Activated CD4-positive, alpha-beta T cell treated with anti-CD3 and anti-CD28 coated beads for 1 hour (primary cell): ENCODE results near the gene GTF3C6.
A peak's percentile ranks its signal among the peaks of the same experiment; 100 is the strongest.
"Not testable (repeated sequence)": the region's sequence is repeated elsewhere in the genome, so short reads cannot be mapped to it uniquely, and the experiment has no call there.

ENCODE experiments used
- DNase-seq: peaks from one replicate; pipeline ENCODE4 v3.0.0-alpha.2; 2020

The GTF3C6 gene

GRCh38 chr6:110958329-110959192 lies at the start of gene GTF3C6:
TSS of gene GTF3C6 (plus strand) at chr6:110958706. CDS start at chr6:110958770, 64 bp downstream.
- DNase-seq = peak; percentile 88

DNA sequence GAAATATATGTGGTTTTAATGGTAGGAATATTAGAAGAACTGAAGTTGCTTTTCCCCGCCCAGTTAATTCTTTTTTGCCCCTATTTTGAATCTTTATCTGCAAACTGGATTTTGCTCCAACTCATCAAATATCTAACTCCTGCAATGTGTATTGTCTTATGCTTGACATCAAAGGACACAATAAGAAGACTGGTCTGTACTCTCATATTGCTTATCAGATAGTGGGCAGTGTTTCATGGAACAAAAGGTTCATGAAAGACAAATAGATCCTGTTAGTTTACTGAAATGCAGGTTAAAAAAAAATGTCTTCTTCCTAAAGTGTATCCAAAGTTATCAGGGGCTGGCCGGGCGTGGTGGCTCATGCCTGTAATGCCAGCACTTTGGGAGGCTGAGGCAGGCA lies 27.7 kb upstream of the GTF3C6 start:
- DNase-seq = no peak

- DNase-seq = no peak
These were observed 24.6 kb upstream of the GTF3C6 start for GRCh38 chr6:110933912-110934311.

GRCh38 chr6:110934381-110934898 lies 24.1 kb upstream of the GTF3C6 start:
- no peak for DNase-seq

- no peak for DNase-seq
These were observed 23.3 kb upstream of the GTF3C6 start for GRCh38 chr6:110935171-110935570.

- DNase-seq = no peak
These were observed 20.3 kb upstream of the GTF3C6 start for GRCh38 chr6:110938171-110938570.

DNA sequence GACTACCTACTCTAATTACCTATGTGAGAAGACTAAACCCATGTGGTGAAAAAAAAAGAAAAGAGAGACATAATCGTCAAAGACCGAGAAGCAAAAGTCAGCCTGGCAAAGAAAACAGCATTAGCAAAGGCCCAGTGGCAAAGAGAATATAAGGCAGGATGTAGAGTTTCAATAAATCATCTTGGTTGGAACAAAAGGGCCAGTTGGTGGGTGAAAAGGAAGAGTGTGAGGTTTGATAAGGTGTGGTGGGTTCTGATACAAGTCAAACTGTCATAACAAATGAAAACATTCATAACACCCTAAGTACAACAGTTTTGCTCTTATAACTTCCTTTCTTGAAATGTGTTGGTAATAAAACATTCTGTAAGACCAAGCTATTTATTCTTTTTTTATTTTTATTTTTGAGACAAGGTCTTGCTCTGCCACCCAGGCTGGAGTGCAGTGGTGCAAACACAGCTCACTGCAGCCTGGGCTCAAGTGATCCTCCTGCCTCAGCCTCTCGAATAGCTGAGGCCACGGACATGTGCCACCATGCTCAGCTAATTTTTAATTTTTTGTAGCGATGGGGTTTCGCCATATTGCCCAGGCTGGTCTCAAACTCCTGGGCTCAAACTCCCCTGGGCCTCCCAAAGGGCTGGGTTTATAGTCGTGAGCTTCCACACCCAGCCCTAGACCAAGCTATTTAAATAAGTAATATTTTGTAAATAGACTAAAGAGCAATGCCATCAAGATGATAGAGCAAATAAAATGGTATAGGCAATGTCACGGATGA lies 18.9 kb upstream of the GTF3C6 start:
- DNase-seq = no peak

GRCh38 chr6:110944681-110945151 lies 13.8 kb upstream of the GTF3C6 start:
- DNase-seq = no peak

GRCh38 chr6:110946498-110946897 lies 12.0 kb upstream of the GTF3C6 start:
- no peak for DNase-seq

GRCh38 chr6:110949679-110950285 lies 8.7 kb upstream of the GTF3C6 start:
- no peak for DNase-seq

DNA sequence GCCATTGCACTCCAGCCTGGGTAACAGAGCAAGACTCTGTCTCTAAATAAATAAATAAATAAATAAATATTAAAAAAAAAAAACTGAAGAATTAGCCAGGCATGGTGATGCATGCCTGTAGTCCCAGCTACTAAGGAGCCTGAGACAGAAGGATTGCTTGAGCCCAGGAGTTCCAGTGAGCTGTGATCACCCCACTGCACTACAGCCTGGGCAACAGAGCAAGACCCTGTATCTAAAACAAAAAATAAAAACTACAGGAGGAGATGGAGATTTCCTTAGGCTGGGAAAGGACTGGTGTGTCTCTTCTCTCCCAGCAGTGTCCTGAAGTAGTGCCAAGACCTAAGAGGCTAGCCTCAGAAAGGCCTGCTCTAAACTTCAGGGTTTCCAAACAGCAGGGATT lies 8.1 kb upstream of the GTF3C6 start:
- no peak for DNase-seq

DNA sequence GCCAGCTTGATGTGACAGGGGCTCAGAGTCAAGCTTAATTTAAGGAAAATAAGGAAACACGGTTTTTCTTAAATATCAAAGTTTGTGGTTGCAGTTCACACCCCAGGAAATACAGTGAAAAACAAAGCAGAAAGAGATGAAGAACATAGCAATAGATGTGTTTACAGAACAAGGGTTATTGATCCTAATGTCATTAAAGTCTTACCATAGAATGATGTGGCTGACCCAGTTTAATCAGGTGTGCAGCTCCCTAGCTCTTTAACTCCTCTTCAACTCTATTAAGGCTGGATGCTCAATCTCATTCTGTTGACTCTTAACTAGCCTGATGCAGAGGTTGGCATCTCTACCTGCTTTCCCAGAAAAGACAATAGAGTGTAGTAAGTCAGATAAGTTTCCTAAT lies 7.5 kb upstream of the GTF3C6 start:
- no peak for DNase-seq

DNA sequence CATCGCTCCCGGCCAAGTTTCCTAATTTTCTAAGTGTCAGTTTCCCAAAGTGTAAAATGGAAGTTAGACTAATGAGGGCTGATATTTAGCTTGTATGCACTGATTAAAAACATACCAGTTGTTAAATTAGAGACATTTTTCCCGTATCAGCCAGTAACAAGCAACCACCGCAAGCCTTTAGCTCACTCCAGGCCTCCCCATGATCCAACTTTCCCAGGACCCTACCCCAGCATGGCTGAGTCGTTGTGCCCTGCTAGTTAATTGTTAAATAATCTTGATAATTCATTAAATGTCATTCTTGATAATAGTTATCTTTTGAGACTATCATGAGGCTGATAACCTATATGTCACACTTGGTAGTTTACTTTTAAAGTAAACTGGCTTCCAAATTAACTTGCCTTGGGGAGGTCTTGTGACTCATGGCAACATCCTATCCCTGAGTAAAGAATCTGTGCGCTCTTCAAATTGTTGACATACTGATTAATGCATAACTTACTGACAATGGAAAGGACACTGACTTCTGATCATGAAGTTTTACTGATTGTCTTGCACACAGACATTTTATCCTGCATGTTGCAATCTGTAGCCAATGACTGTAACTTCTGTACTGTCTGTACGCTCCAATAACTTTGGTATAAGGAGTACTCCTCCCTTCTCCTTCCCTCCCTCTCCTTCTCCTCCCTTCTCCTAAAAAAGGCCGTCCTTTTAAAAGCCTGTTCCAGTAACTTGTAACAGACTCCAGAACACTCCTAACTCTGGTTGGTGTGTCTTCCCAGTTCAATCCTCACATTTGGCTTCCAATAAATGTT lies 6.3 kb upstream of the GTF3C6 start:
- no peak for DNase-seq

- DNase-seq = no peak
These were observed 4.7 kb upstream of the GTF3C6 start for GRCh38 chr6:110953633-110954303.

DNA sequence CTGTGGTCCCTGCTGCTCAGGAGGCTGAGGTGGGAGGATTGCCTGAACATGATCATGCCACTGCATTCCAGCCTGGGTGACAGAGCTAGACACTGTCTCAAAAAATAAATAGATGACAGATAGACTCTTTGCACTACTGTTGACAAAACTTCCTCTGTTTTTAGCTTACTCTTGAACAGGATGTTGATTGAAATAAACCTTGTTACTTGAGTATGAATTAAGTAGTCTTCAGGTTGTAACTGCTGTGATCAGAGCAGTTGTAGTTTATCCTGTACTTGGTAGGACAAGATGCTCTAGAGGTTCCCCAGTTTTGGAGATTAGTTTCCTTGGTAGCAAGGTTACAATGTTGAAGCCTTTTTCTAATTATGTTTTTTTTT lies 1.5 kb downstream of the GTF3C6 start:
- DNase-seq = no peak

GRCh38 chr6:110962636-110963035 lies 4.1 kb downstream of the GTF3C6 start:
- not testable (repeated sequence) for DNase-seq

DNA sequence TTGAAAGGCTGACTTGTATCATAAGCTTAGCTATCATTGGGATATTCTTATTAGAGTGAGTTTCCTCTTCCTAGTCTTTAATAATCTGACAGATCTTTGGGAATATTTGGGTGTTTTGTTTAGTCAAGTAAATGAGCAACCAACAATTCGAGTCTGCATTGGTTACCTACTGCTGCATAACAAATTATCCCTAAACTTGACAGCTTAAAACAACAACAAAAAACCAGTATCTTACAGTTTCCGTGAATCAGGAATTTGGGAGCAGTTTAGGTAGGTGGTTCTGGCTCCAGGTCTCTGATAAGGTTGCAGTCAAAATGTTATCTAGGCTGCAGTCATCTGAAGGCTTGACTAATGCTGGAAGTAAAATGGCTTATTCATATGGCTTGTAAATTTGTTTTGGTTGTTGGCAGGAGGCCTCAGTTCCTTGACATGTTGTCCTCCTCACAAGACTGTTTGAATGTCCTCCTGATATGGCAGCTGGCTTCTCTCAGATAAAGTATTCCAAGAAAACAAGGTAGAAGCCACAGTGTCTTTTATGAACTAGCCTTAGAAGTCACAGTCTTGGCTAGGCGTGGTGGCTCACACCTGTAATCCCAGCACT lies 7.2 kb downstream of the GTF3C6 start:
- no peak for DNase-seq

GRCh38 chr6:110968661-110969060 lies 10.2 kb downstream of the GTF3C6 start:
- DNase-seq = not testable (repeated sequence)

- no peak for DNase-seq
These were observed 13.0 kb downstream of the GTF3C6 start for GRCh38 chr6:110971468-110971867.

GRCh38 chr6:110976575-110976974 lies 18.1 kb downstream of the GTF3C6 start:
- DNase-seq = no peak

DNA sequence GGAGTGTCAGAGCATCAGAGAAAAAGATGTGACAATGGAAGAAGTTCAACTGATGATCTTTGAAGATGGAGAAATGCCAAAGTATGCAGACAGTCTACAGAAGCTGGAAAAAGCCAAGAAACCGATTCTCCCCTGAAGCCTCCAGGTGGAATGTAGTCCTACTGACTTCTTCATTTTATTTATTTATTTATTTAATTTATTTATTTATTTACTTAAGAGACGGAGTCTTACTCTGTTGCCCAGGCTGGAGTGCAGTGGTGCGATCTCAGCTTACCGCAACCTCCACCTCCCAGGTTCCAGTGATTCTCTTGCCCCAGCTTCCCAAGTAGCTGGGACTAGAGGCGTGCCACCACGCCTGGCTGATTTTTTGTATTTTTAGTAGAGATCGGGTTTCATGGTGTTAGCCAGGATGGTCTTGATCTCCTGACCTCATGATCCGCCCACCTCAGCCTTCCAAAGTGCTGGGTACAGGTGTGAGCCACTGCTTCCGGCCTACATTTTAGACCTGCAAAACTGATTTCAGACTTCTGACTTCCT lies 21.1 kb downstream of the GTF3C6 start:
- DNase-seq = no peak
